Stimulated activated naive CD8-positive, alpha-beta T cell treated with anti-CD3 and anti-CD28 coated beads, Interleukin-15, amount 100 ng/mL, for 72 hours (primary cell): ENCODE results near the gene ITGA1.
"Not testable (repeated sequence)": the region's sequence is repeated elsewhere in the genome, so short reads cannot be mapped to it uniquely, and the experiment has no call there.

Experiments
- ATAC-seq: fragments of 150-1000 bp; cut with Tn5 transposase; 2 replicates; pipeline ENCODE4 v1.10.0; 2021; ENCODE audit warnings: mild to moderate bottlenecking, moderate library complexity
- DNase-seq, 2 donors: peaks; one replicate each; pipeline ENCODE4 v3.0.0; 2021 to 2022
- H3K27ac Mint-ChIP-seq, 2 donors: one replicate each; pipeline ENCODE4 v1.8.0; 2022; ENCODE audit warnings: mild to moderate bottlenecking in 2 of 2, mixed read lengths in 2 of 2, moderate library complexity in 2 of 2
- H3K27me3 Mint-ChIP-seq: one replicate; pipeline ENCODE4 v1.8.0; 2022; ENCODE audit warnings: mixed read lengths
- H3K4me1 Mint-ChIP-seq: one replicate; pipeline ENCODE4 v1.8.0; 2022; ENCODE audit warnings: mild to moderate bottlenecking, mixed read lengths
- H3K4me3 Mint-ChIP-seq, 2 donors: one replicate each; pipeline ENCODE4 v1.8.0; 2022; ENCODE audit warnings: mild to moderate bottlenecking in 2 of 2, mixed read lengths in 2 of 2, moderate library complexity in 1 of 2
- H3K9me3 Mint-ChIP-seq, 2 donors: one replicate each; pipeline ENCODE4 v1.8.0; 2022; ENCODE audit warnings: mixed read lengths in 2 of 2

Gene ITGA1

GRCh38 chr5:52846182-52846842 lies 58.6 kb downstream of the ITGA1 start:
- H3K27ac Mint-ChIP-seq, result no peak overlapping the region

GRCh38 chr5:52848688-52849087 lies 61.0 kb downstream of the ITGA1 start:
- ATAC-seq, H3K9me3 Mint-ChIP-seq, DNase-seq: not testable (repeated sequence)

More at GRCh38 chr5:52846182-52846842, 58.6 kb downstream of the ITGA1 start:
- no peaks in the 10 kb centered on the region for H3K27me3 Mint-ChIP-seq
- DNase-seq (no peak), ATAC-seq (no peak)
- H3K4me1 Mint-ChIP-seq, result peaks cover 5% of the 10 kb centered on the region
- H3K4me3 Mint-ChIP-seq, result no peak overlapping the region
- peaks cover 0 to 6% of the 10 kb centered on the region in 2 donors for H3K9me3 Mint-ChIP-seq

GRCh38 chr5:52849544-52849943 lies 61.8 kb downstream of the ITGA1 start:
- H3K27ac Mint-ChIP-seq, result no peak overlapping the region

More at GRCh38 chr5:52848688-52849087, 61.0 kb downstream of the ITGA1 start:
- not testable (repeated sequence) for H3K27ac Mint-ChIP-seq, H3K4me1 Mint-ChIP-seq, H3K27me3 Mint-ChIP-seq, H3K4me3 Mint-ChIP-seq

GRCh38 chr5:52853650-52854049 lies 65.9 kb downstream of the ITGA1 start:
- no peak overlapping the region for H3K4me3 Mint-ChIP-seq
- no peak overlapping the region for H3K27ac Mint-ChIP-seq
- H3K9me3 Mint-ChIP-seq, result peaks cover 0 to 6% of the 10 kb centered on the region in 2 donors
- no peak for DNase-seq
- no peaks in the 10 kb centered on the region for H3K27me3 Mint-ChIP-seq
- ATAC-seq, result no peak
- no peaks in the 10 kb centered on the region for H3K4me1 Mint-ChIP-seq

More at GRCh38 chr5:52849544-52849943, 61.8 kb downstream of the ITGA1 start:
- ATAC-seq, result no peak
- Mint-ChIP-seq H3K27me3 (no peaks in the 10 kb centered on the region), H3K9me3 (peaks cover 0 to 6% of the 10 kb centered on the region in 2 donors), H3K4me3 (no peak overlapping the region), H3K4me1 (peaks cover 5% of the 10 kb centered on the region)
- DNase-seq, result no peak

GRCh38 chr5:52854301-52854700 lies 66.6 kb downstream of the ITGA1 start:
- no peak overlapping the region for H3K27ac Mint-ChIP-seq
- DNase-seq (no peak), ATAC-seq (no peak)
- peaks cover 0 to 3% of the 10 kb centered on the region in 2 donors for H3K9me3 Mint-ChIP-seq
- H3K27me3 Mint-ChIP-seq, result no peaks in the 10 kb centered on the region
- H3K4me1 Mint-ChIP-seq, result no peaks in the 10 kb centered on the region
- H3K4me3 Mint-ChIP-seq, result no peak overlapping the region

GRCh38 chr5:52854949-52855348 lies 67.2 kb downstream of the ITGA1 start:
- Mint-ChIP-seq H3K4me3 (no peak overlapping the region), H3K27me3 (no peaks in the 10 kb centered on the region), H3K27ac (no peak overlapping the region), H3K4me1 (no peaks in the 10 kb centered on the region), H3K9me3 (no peaks in the 10 kb centered on the region)
- DNase-seq (no peak), ATAC-seq (no peak)

- no peaks in the 10 kb centered on the region for H3K9me3 Mint-ChIP-seq
- ATAC-seq (no peak), DNase-seq (no peak)
- no peaks in the 10 kb centered on the region for H3K27me3 Mint-ChIP-seq
- H3K4me1 Mint-ChIP-seq, result no peaks in the 10 kb centered on the region
- H3K27ac Mint-ChIP-seq, result no peak overlapping the region
- H3K4me3 Mint-ChIP-seq, result no peak overlapping the region
These were observed 68.8 kb downstream of the ITGA1 start for GRCh38 chr5:52856564-52856963.

- ATAC-seq (no peak), DNase-seq (no peak)
- H3K9me3 Mint-ChIP-seq, result no peaks in the 10 kb centered on the region
- no peak overlapping the region for H3K4me3 Mint-ChIP-seq
- H3K4me1 Mint-ChIP-seq, result no peaks in the 10 kb centered on the region
- H3K27ac Mint-ChIP-seq, result no peak overlapping the region
- no peaks in the 10 kb centered on the region for H3K27me3 Mint-ChIP-seq
These were observed 71.9 kb downstream of the ITGA1 start for GRCh38 chr5:52859628-52860027.

- Mint-ChIP-seq H3K27ac (no peak overlapping the region), H3K9me3 (no peaks in the 10 kb centered on the region), H3K27me3 (no peaks in the 10 kb centered on the region), H3K4me1 (no peaks in the 10 kb centered on the region), H3K4me3 (no peak overlapping the region)
- ATAC-seq, result no peak
- no peak for DNase-seq
These were observed 73.7 kb downstream of the ITGA1 start for GRCh38 chr5:52861368-52861767.

GRCh38 chr5:52863715-52864290 lies 76.1 kb downstream of the ITGA1 start:
- no peaks in the 10 kb centered on the region for H3K27me3 Mint-ChIP-seq
- no peak overlapping the region for H3K27ac Mint-ChIP-seq
- DNase-seq, result no peak
- no peaks in the 10 kb centered on the region for H3K4me1 Mint-ChIP-seq
- no peak for ATAC-seq
- no peak overlapping the region for H3K4me3 Mint-ChIP-seq
- no peaks in the 10 kb centered on the region for H3K9me3 Mint-ChIP-seq

GRCh38 chr5:52864371-52864770 lies 76.7 kb downstream of the ITGA1 start:
- no peak for DNase-seq
- Mint-ChIP-seq H3K27me3 (no peaks in the 10 kb centered on the region), H3K27ac (no peak overlapping the region), H3K4me1 (no peaks in the 10 kb centered on the region), H3K4me3 (no peak overlapping the region), H3K9me3 (no peaks in the 10 kb centered on the region)
- no peak for ATAC-seq

GRCh38 chr5:52864884-52865283 lies 77.2 kb downstream of the ITGA1 start:
- no peaks in the 10 kb centered on the region for H3K9me3 Mint-ChIP-seq
- DNase-seq (no peak), ATAC-seq (no peak)
- H3K4me1 Mint-ChIP-seq, result no peaks in the 10 kb centered on the region
- H3K27me3 Mint-ChIP-seq, result no peaks in the 10 kb centered on the region
- no peak overlapping the region for H3K27ac Mint-ChIP-seq
- H3K4me3 Mint-ChIP-seq, result no peak overlapping the region

- H3K27me3 Mint-ChIP-seq, H3K27ac Mint-ChIP-seq, ATAC-seq, H3K4me1 Mint-ChIP-seq, H3K4me3 Mint-ChIP-seq, DNase-seq, H3K9me3 Mint-ChIP-seq: not testable (repeated sequence)
These were observed 78.3 kb downstream of the ITGA1 start for GRCh38 chr5:52865991-52866390.

GRCh38 chr5:52867809-52868208 lies 80.1 kb downstream of the ITGA1 start:
- DNase-seq, result no peak
- Mint-ChIP-seq H3K27me3 (no peaks in the 10 kb centered on the region), H3K4me1 (no peaks in the 10 kb centered on the region), H3K9me3 (no peaks in the 10 kb centered on the region), H3K4me3 (no peak overlapping the region), H3K27ac (no peak overlapping the region)
- no peak for ATAC-seq

- DNase-seq, result no peak
- Mint-ChIP-seq H3K27ac (no peak overlapping the region), H3K27me3 (no peaks in the 10 kb centered on the region), H3K4me3 (no peak overlapping the region), H3K4me1 (no peaks in the 10 kb centered on the region), H3K9me3 (no peaks in the 10 kb centered on the region)
- no peak for ATAC-seq
These were observed 80.7 kb downstream of the ITGA1 start for GRCh38 chr5:52868417-52868816.

GRCh38 chr5:52869391-52869790 lies 81.7 kb downstream of the ITGA1 start:
- H3K4me1 Mint-ChIP-seq, result no peaks in the 10 kb centered on the region
- DNase-seq (no peak), ATAC-seq (no peak)
- no peak overlapping the region for H3K4me3 Mint-ChIP-seq
- no peaks in the 10 kb centered on the region for H3K27me3 Mint-ChIP-seq
- H3K9me3 Mint-ChIP-seq, result no peaks in the 10 kb centered on the region
- no peak overlapping the region for H3K27ac Mint-ChIP-seq

- Mint-ChIP-seq H3K9me3 (no peaks in the 10 kb centered on the region), H3K4me1 (no peaks in the 10 kb centered on the region), H3K27me3 (no peaks in the 10 kb centered on the region), H3K27ac (no peak overlapping the region), H3K4me3 (no peak overlapping the region)
- DNase-seq, result no peak
- no peak for ATAC-seq
These were observed 82.7 kb downstream of the ITGA1 start for GRCh38 chr5:52870448-52870847.
